ENCODE results near the gene GDPD4.

DNA sequence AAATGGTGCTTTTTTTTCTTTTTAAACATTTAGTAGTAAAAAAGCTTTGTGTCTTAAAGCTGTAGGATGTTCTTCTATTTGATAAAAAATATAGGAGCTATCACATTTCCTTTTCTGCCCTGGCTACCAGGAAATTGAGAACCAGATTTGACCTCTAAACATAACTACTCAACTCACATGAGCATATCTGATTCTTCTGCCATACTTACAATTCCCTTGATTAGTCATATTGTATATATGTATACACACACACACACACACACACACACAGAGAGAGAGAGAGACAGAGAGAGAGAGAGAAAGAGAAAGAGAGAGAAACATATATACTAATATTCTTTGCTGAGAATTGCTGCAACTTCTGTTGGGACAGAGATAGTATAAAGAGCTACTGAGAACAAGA lies 23.0 kb upstream of the GDPD4 start:
- TF ChIP-seq, protein P1, sequence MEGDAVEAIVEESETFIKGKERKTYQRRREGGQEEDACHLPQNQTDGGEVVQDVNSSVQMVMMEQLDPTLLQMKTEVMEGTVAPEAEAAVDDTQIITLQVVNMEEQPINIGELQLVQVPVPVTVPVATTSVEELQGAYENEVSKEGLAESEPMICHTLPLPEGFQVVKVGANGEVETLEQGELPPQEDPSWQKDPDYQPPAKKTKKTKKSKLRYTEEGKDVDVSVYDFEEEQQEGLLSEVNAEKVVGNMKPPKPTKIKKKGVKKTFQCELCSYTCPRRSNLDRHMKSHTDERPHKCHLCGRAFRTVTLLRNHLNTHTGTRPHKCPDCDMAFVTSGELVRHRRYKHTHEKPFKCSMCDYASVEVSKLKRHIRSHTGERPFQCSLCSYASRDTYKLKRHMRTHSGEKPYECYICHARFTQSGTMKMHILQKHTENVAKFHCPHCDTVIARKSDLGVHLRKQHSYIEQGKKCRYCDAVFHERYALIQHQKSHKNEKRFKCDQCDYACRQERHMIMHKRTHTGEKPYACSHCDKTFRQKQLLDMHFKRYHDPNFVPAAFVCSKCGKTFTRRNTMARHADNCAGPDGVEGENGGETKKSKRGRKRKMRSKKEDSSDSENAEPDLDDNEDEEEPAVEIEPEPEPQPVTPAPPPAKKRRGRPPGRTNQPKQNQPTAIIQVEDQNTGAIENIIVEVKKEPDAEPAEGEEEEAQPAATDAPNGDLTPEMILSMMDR (IDR thresholded peaks at IDR 0.05; ENCODE audit: insufficient read depth, low read length, poor library complexity, severe bottlenecking), result no peak
- TF ChIP-seq EZH2phosphoT487 (conservative IDR thresholded peaks at IDR 0.05; ENCODE audit: low read length), result no peak

Measured in SU-DHL-6 (cell line).